AG09319 (cell line): ENCODE measurements around the gene UPK1A.
A peak's percentile ranks its signal among the peaks of the same experiment; 100 is the strongest.

Experiments
- DNase-seq: peaks from one replicate; pipeline ENCODE4 v3.0.0-alpha.2; 2010; ENCODE audit warnings: low read depth; ENCODE audit errors: extremely low read depth
- TF ChIP-seq, protein P1 (sequence below): IDR thresholded peaks from 2 replicates; pipeline ENCODE4 v1.5.1; 2011; ENCODE audit warnings: low read depth, mild to moderate bottlenecking, inconsistent platforms, low read length, moderate library complexity

UPK1A gene

GRCh38 chr19:35628264-35628564 is 38.1 kb upstream of the UPK1A start:
- no peak for DNase-seq
- TF ChIP-seq, protein P1, sequence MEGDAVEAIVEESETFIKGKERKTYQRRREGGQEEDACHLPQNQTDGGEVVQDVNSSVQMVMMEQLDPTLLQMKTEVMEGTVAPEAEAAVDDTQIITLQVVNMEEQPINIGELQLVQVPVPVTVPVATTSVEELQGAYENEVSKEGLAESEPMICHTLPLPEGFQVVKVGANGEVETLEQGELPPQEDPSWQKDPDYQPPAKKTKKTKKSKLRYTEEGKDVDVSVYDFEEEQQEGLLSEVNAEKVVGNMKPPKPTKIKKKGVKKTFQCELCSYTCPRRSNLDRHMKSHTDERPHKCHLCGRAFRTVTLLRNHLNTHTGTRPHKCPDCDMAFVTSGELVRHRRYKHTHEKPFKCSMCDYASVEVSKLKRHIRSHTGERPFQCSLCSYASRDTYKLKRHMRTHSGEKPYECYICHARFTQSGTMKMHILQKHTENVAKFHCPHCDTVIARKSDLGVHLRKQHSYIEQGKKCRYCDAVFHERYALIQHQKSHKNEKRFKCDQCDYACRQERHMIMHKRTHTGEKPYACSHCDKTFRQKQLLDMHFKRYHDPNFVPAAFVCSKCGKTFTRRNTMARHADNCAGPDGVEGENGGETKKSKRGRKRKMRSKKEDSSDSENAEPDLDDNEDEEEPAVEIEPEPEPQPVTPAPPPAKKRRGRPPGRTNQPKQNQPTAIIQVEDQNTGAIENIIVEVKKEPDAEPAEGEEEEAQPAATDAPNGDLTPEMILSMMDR = no peak

DNA sequence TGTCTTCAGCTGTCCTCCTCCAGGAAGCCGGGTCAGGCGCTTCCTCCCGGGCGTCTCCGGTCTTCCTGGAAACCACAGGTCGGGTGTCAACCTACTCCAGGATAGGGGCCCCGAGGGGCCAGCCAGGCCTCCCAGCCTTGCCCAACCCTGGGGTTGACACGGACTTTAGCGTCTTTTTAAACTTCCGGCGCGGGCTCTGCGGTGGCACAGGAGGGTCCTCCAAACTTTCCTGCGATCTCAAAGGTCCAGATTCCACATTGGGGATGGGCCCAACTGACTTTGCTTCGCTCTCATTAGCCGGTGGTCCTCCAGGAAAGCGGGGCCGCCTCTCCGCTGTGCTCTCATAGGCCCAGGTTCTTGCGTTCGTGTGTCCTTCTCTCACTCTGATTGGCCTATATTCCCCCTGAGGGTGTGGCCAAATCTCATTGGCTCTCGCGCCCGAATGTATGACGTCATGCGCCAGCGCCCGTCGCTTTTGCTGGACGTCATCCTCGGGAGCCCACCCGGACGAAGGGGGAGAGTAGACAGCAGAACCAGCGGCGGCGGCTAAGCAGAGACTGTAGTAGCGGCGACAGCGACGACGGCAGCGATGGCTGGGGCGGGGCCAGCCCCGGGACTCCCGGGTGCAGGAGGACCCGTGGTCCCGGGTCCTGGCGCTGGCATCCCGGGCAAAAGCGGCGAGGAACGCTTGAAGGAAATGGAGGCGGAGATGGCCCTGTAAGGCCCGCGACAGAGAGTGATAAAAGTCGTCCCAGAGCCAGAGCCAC is 37.6 kb upstream of the UPK1A start, which contains the start of gene RBM42:
Gene RBM42, plus strand, starts transcription at position 472 of the 767 bp plus-strand sequence. Its CDS starts 118 bp downstream, at position 590.
- TF ChIP-seq, protein P1 = no peak
- DNase-seq = peak; percentile 97

GRCh38 chr19:35629332-35629633 is 37.0 kb upstream of the UPK1A start:
- DNase-seq = no peak
- TF ChIP-seq, protein P1 = no peak

GRCh38 chr19:35633727-35634440 is 32.4 kb upstream of the UPK1A start:
- no peak for DNase-seq
- TF ChIP-seq, protein P1 = no peak

- TF ChIP-seq, protein P1 = no peak
- no peak for DNase-seq
Observed at GRCh38 chr19:35636651-35637050, 29.7 kb upstream of the UPK1A start.

GRCh38 chr19:35637165-35637564 is 29.2 kb upstream of the UPK1A start:
- TF ChIP-seq, protein P1 = no peak
- DNase-seq = no peak

- TF ChIP-seq, protein P1 = no peak
- no peak for DNase-seq
Observed at GRCh38 chr19:35639321-35639639, 27.0 kb upstream of the UPK1A start.
